H1 (cell line): Measurements from ENCODE around the gene ANKRD2. TPM values are rescaled to one million over a fixed set of nuclear protein-coding genes. Genes with fewer than 3 reads are reported as not detected.

Experiments
- CTCF ChIA-PET: fragments of 300-600 bp; sonication (Branson Sonifier 250); formaldehyde crosslinking; loops from one replicate; lab custom pipeline; 2021; ENCODE audit not compliant: partially characterized antibody; lab: Charles Lee
- POLR2A ChIA-PET: fragments of 300-600 bp; sonication (Branson Sonifier 250); formaldehyde crosslinking; loops from one replicate; lab custom pipeline; 2021; ENCODE audit warnings: inconsistent platforms; ENCODE audit not compliant: partially characterized antibody; lab: Charles Lee
- DNase-seq, 2 experiments: peaks; one replicate each; pipeline versions ENCODE4 v3.0.0 to v3.0.0-alpha.2; 2010 to 2022; ENCODE audit warnings: low spot score in 2 of 2, low read depth in 1 of 2, mixed read lengths in 1 of 2
- FAIRE-seq: peaks from 2 replicates; lab custom pipeline; 2011; peaks lifted over from hg19 to GRCh38; lab: Jason Lieb, UNC
- H2AFZ ChIP-seq: 2 replicates; pipeline ENCODE4 v1.8.1; 2012; ENCODE audit warnings: low read length, inconsistent platforms
- H2AK5ac ChIP-seq: 2 replicates; pipeline ENCODE4 v1.6.1; 2013; ENCODE audit warnings: low read depth, low read length
- H2BK120ac ChIP-seq: replicated peaks from 2 replicates; pipeline ENCODE3; 2013; ENCODE audit warnings: low read depth, low read length, inconsistent platforms
- H2BK12ac ChIP-seq: 2 replicates; pipeline ENCODE4 v1.6.1; 2013; ENCODE audit warnings: low read depth, low read length
- H2BK15ac ChIP-seq: 2 replicates; pipeline ENCODE4 v1.6.1; 2013; ENCODE audit warnings: low read length
- H2BK20ac ChIP-seq: 2 replicates; pipeline ENCODE4 v1.6.1; 2013; ENCODE audit warnings: low read length
- H2BK5ac ChIP-seq: 2 replicates; pipeline ENCODE4 v1.6.1; 2013; ENCODE audit warnings: low read depth, low read length
- H3K14ac ChIP-seq: 2 replicates; pipeline ENCODE4 v1.6.1; 2013; ENCODE audit warnings: inconsistent platforms; ENCODE audit not compliant: insufficient read length
- H3K18ac ChIP-seq: 2 replicates; pipeline ENCODE4 v1.6.1; 2013; ENCODE audit warnings: low read length; ENCODE audit errors: extremely low read depth
- H3K23ac ChIP-seq: 2 replicates; pipeline ENCODE4 v1.6.1; 2013; ENCODE audit warnings: inconsistent platforms; ENCODE audit not compliant: insufficient read length
- H3K23me2 ChIP-seq: 2 replicates; pipeline ENCODE4 v1.6.1; 2013; ENCODE audit warnings: low read depth, low read length
- H3K27ac ChIP-seq: 2 replicates; pipeline ENCODE4 v1.6.1; 2011; ENCODE audit warnings: low read depth, low read length, inconsistent platforms
- H3K27me3 ChIP-seq, 4 experiments: replicated peaks in 1 of 4; 1 replicate in 1 of 4; 2 replicates in 3 of 4; pipeline versions ENCODE4 v1.6.1 to v1.8.1; 2011 to 2013; ENCODE audit warnings: low read length in 3 of 4, mild to moderate bottlenecking in 3 of 4, inconsistent platforms in 2 of 4, mixed read lengths in 2 of 4, moderate library complexity in 1 of 4; ENCODE audit not compliant: control insufficient read depth in 3 of 4, insufficient read depth in 3 of 4; ENCODE audit errors: extremely low read depth in 1 of 4
- H3K36me3 ChIP-seq, 4 experiments: 2 replicates each; pipeline versions ENCODE4 v1.6.1 to v1.8.1; 2011 to 2013; ENCODE audit warnings: mild to moderate bottlenecking in 4 of 4, low read length in 3 of 4, moderate library complexity in 2 of 4, control low read depth in 1 of 4, inconsistent platforms in 1 of 4; ENCODE audit not compliant: insufficient read depth in 4 of 4, control insufficient read depth in 2 of 4
- H3K4ac ChIP-seq: replicated peaks from 2 replicates; pipeline ENCODE3; 2013; ENCODE audit warnings: low read length, low read depth, mixed read lengths, inconsistent platforms; ENCODE audit not compliant: insufficient read length
- H3K4me1 ChIP-seq, 4 experiments: replicated peaks in 1 of 4; 1 replicate in 1 of 4; 2 replicates in 3 of 4; pipeline versions ENCODE4 v1.6.1 to v1.8.1; 2011 to 2013; ENCODE audit warnings: low read length in 3 of 4, inconsistent platforms in 2 of 4, mixed read lengths in 1 of 4; ENCODE audit not compliant: insufficient read depth in 4 of 4, control insufficient read depth in 3 of 4
- H3K4me2 ChIP-seq, 2 experiments: 2 replicates each; pipeline versions ENCODE4 v1.6.1 to v1.8.1; 2011 to 2013; ENCODE audit warnings: low read depth in 2 of 2, low read length in 2 of 2, control low read depth in 1 of 2, inconsistent platforms in 1 of 2, mild to moderate bottlenecking in 1 of 2; ENCODE audit not compliant: insufficient read depth in 1 of 2
- H3K4me3 ChIP-seq, 4 experiments: fragments of 200-600, 300-600 bp in 1 of 4; sonication (generic), shearing (Covaris generic), sonication (Bioruptor Twin) in 1 of 4; 2 replicates each; pipeline versions ENCODE4 v1.5.1 to v1.8.1; 2011 to 2016; ENCODE audit warnings: low read length in 4 of 4, low read depth in 3 of 4, control low read depth in 2 of 4, inconsistent platforms in 2 of 4, mild to moderate bottlenecking in 2 of 4, mixed read lengths in 1 of 4, moderate library complexity in 1 of 4; ENCODE audit not compliant: insufficient read depth in 2 of 4; ENCODE audit errors: extremely low read depth in 1 of 4
- H3K56ac ChIP-seq: replicated peaks from 2 replicates; pipeline ENCODE3; 2013; ENCODE audit warnings: low read depth, mild to moderate bottlenecking, mixed read lengths, low read length, inconsistent platforms; ENCODE audit not compliant: insufficient read length
- H3K79me1 ChIP-seq: 2 replicates; pipeline ENCODE4 v1.6.1; 2013; ENCODE audit warnings: low read depth, low read length, control low read depth
- H3K79me2 ChIP-seq, 2 experiments: 2 replicates each; pipeline versions ENCODE4 v1.6.1 to v1.8.1; 2012 to 2013; ENCODE audit warnings: low read length in 2 of 2, mild to moderate bottlenecking in 2 of 2, inconsistent platforms in 1 of 2; ENCODE audit not compliant: insufficient read depth in 2 of 2, control insufficient read depth in 1 of 2
- H3K9ac ChIP-seq, 4 experiments: replicated peaks in 1 of 4; 1 replicate in 1 of 4; 2 replicates in 3 of 4; pipeline versions ENCODE4 v1.6.1 to v1.8.1; 2011 to 2013; ENCODE audit warnings: low read depth in 3 of 4, low read length in 3 of 4, control low read depth in 2 of 4, mild to moderate bottlenecking in 2 of 4, moderate library complexity in 2 of 4, inconsistent platforms in 1 of 4; ENCODE audit errors: extremely low read depth in 1 of 4
- H3K9me3 ChIP-seq, 2 experiments: 2 replicates each; pipeline versions ENCODE4 v1.6.1 to v1.8.1; 2012 to 2013; ENCODE audit warnings: mild to moderate bottlenecking in 2 of 2, moderate library complexity in 2 of 2, control low read depth in 1 of 2, inconsistent platforms in 1 of 2, low read depth in 1 of 2, low read length in 1 of 2, mixed read lengths in 1 of 2; ENCODE audit not compliant: insufficient read depth in 2 of 2
- H4K20me1 ChIP-seq, 2 experiments: replicated peaks in 1 of 2; 2 replicates each; pipeline versions ENCODE3 to v1.8.1; 2011 to 2013; ENCODE audit warnings: inconsistent platforms in 2 of 2, low read length in 2 of 2, mild to moderate bottlenecking in 1 of 2; ENCODE audit not compliant: insufficient read depth in 2 of 2, control insufficient read depth in 1 of 2
- H4K5ac ChIP-seq: 2 replicates; pipeline ENCODE4 v1.6.1; 2013; ENCODE audit warnings: low read length, low read depth, mixed read lengths, inconsistent platforms; ENCODE audit not compliant: insufficient read length
- H4K8ac ChIP-seq: 2 replicates; pipeline ENCODE4 v1.8.0; 2013; ENCODE audit warnings: mild to moderate bottlenecking, moderate library complexity, low read length, inconsistent platforms; ENCODE audit not compliant: insufficient read depth; ENCODE audit errors: extremely low read depth
- H4K91ac ChIP-seq: replicated peaks from 2 replicates; pipeline ENCODE3; 2013; ENCODE audit warnings: low read length, mixed read lengths, inconsistent platforms; ENCODE audit not compliant: insufficient read length
- ASH2L ChIP-seq: fragments of 200-600, 300-600 bp; sonication (generic); IDR thresholded peaks from one replicate; pipeline ENCODE4 v1.7.1; 2017; ENCODE audit warnings: low read length
- GABPA ChIP-seq: IDR thresholded peaks from 2 replicates; pipeline ENCODE4 v1.6.1; 2011; ENCODE audit warnings: mild to moderate bottlenecking, low read length, moderate library complexity, borderline replicate concordance; ENCODE audit not compliant: insufficient read depth
- GTF2F1 ChIP-seq: IDR thresholded peaks from 2 replicates; pipeline ENCODE4 v1.6.1; 2012; ENCODE audit warnings: low read depth, low read length, improper control_type of control experiment, borderline replicate concordance
- HDAC2 ChIP-seq, 2 experiments: fragments of 300-600 bp in 1 of 2; sonication (generic) in 1 of 2; IDR thresholded peaks; 2 replicates each; pipeline ENCODE4 v1.6.1; 2011 to 2012; ENCODE audit warnings: low read depth in 2 of 2, low read length in 2 of 2, mild to moderate bottlenecking in 2 of 2, moderate library complexity in 2 of 2, borderline replicate concordance in 1 of 2, inconsistent platforms in 1 of 2
- JUN ChIP-seq: IDR thresholded peaks from 2 replicates; pipeline ENCODE4 v1.6.1; 2011; ENCODE audit warnings: low read depth, mild to moderate bottlenecking, improper control_type of control experiment, low read length
- POLR2AphosphoS5 ChIP-seq: IDR thresholded peaks from 2 replicates; pipeline ENCODE4 v1.6.1; 2011; ENCODE audit warnings: low read depth, low read length
- RBBP5 ChIP-seq: IDR thresholded peaks from 2 replicates; pipeline ENCODE4 v1.7.1; 2012; ENCODE audit warnings: low read depth, mild to moderate bottlenecking, inconsistent platforms, low read length, moderate library complexity, borderline replicate concordance
- RNF2 ChIP-seq: fragments of 200-900, 300-1000 bp; sonication (generic); IDR thresholded peaks from 2 replicates; pipeline ENCODE4 v1.7.1; 2016; ENCODE audit warnings: borderline replicate concordance, low read depth, mild to moderate bottlenecking, antibody characterized with exemption, low read length; ENCODE audit not compliant: poor library complexity, severe bottlenecking; ENCODE audit errors: missing control alignments
- SIN3A ChIP-seq, 2 experiments: IDR thresholded peaks in 1 of 2; conservative IDR thresholded peaks in 1 of 2; 2 replicates each; pipeline ENCODE4 v1.6.1; 2011 to 2012; ENCODE audit warnings: low read length in 2 of 2, improper control_type of control experiment in 1 of 2, low read depth in 1 of 2, mild to moderate bottlenecking in 1 of 2
- SIRT6 ChIP-seq: IDR thresholded peaks from one replicate; pipeline ENCODE4 v1.7.1; 2012; ENCODE audit warnings: low read length, inconsistent platforms
- TAF7 ChIP-seq: optimal IDR thresholded peaks from 2 replicates; pipeline ENCODE3; 2011; ENCODE audit warnings: low read depth, mild to moderate bottlenecking, inconsistent platforms, low read length, moderate library complexity, borderline replicate concordance
- WGBS, 2 experiments: shearing (Covaris generic) in 1 of 2; methylation state at CpG; one replicate each; pipeline versions ENCODE4 v1.1.6 to v1.1.7; 2013 to 2015; ENCODE audit warnings: low lambda C conversion rate in 2 of 2, mixed read lengths in 2 of 2, inconsistent platforms in 1 of 2, low coverage in 1 of 2, missing lambda C conversion rate in 1 of 2; ENCODE audit not compliant: insufficient replicate concordance in 2 of 2, insufficient coverage in 1 of 2, insufficient read length in 1 of 2; ENCODE audit errors: extremely low coverage in 1 of 2, missing lambda C conversion rate in 1 of 2; 5-methylcytosine and 5-hydroxymethylcytosine counted together
- polyA plus RNA-seq, 7 experiments: library from polyadenylated mRNA; depleted of rRNA in 3 of 7; stranded (reverse) in 5 of 7; unstranded in 2 of 7; fragments of >200 nt in 5 of 7; fragments of 200-250 nt in 2 of 7; gene quantifications; 1 replicate in 5 of 7; 2 replicates in 1 of 7; 4 replicates in 1 of 7; pipeline versions ENCODE4 v1.2.1 to v1.2.3, GENCODE V29; 2011 to 2013; ENCODE audit warnings: missing spikeins in 2 of 7, mixed read lengths in 2 of 7
- total RNA-seq: library from RNA; stranded (reverse); fragmentation: NEBNext Ultra II Directional; extraction: Animal tissue kit (Norgen Biotek cat#: 25700); gene quantifications from 2 replicates; pipeline ENCODE4 v1.2.1, GENCODE V29; 2021

ANKRD2 gene
- total and polyA plus RNA-seq, 2 of the 8 experiments (the other 6 are each of a cell fraction or from before 2014, with no cell fraction given) = not detected

- H2BK5ac ChIP-seq = peak overlapping the region; percentile 32; the same call in 1 of the 2 replicates
- ChIA-PET POLR2A (interaction anchor here (2.0 to 2.4 kb wide), 3 partner anchors 10 to 69 kb away, joined by 6 to 11 read pairs (median 7); partner anchors contain the start of gene UBTD1), CTCF (interaction anchor here (1.0 to 15.4 kb wide), 5 partner anchors 13 to 83 kb away, joined by 3 to 388 read pairs (median 65); partner anchors contain the start of gene ANKRD2)
- H3K79me1 ChIP-seq = peaks cover 3% of the 10 kb centered on the region
- H3K4me1 ChIP-seq = peaks cover 15 to 26% (median 18%) of the 10 kb centered on the region in 4 experiments
- FAIRE-seq (no peak), DNase-seq (no peak)
- no peaks in the 10 kb centered on the region for H3K27me3 ChIP-seq
- no peaks in the 10 kb centered on the region for H3K23me2 ChIP-seq
- no peak overlapping the region for H4K8ac ChIP-seq
- H3K4ac ChIP-seq = no peak overlapping the region
- H3K14ac ChIP-seq = no peak overlapping the region
- no peak overlapping the region for H2AFZ ChIP-seq
- H4K91ac ChIP-seq = peak overlapping the region; percentile 47
- no peak overlapping the region for H2BK120ac ChIP-seq
- H2AK5ac ChIP-seq = no peak overlapping the region; the same call in 1 of the 2 replicates
- H2BK12ac ChIP-seq = peak overlapping the region; percentile 90; the same call in 1 of the 2 replicates
- H3K79me2 ChIP-seq = no peaks in the 10 kb centered on the region
- no peaks in the 10 kb centered on the region for H3K9me3 ChIP-seq
- WGBS, 2 experiments = 86% methylated on average over 13 of the region's 13 CpGs; no CpG with 5 or more reads in 1 of the 2 experiments
- H3K4me3 ChIP-seq = no peak overlapping the region
- H3K27ac ChIP-seq = no peak overlapping the region
- peak overlapping the region; percentile 9; the same call in 1 of the 2 replicates for H2BK20ac ChIP-seq
- no peak overlapping the region; the same call in 1 of the 2 replicates for H2BK15ac ChIP-seq
- no peaks in the 10 kb centered on the region for H4K20me1 ChIP-seq
- no peak overlapping the region for H3K56ac ChIP-seq
- H3K4me2 ChIP-seq = peak overlapping the region in 1 of 2 experiments; percentile 7; a peak in 1 of 4 replicates
- no peak overlapping the region for H3K9ac ChIP-seq
- no peak overlapping the region for H3K23ac ChIP-seq
- H3K18ac ChIP-seq = no peak overlapping the region
- H4K5ac ChIP-seq = no peak overlapping the region
- H3K36me3 ChIP-seq = no peaks in the 10 kb centered on the region
- TF ChIP-seq TAF7 = no peak
- TF ChIP-seq ASH2L = no peak
- no peak for TF ChIP-seq RBBP5
- TF ChIP-seq HDAC2 (IDR thresholded peaks at IDR 0.05; ENCODE audit: borderline replicate concordance in 1 of 2, low read depth in 2 of 2, low read length in 2 of 2) = no peak
- no peak for TF ChIP-seq JUN
- no peak for TF ChIP-seq SIRT6
- no peak for TF ChIP-seq GTF2F1
- TF ChIP-seq RNF2 = no peak
- TF ChIP-seq SIN3A (conservative IDR thresholded peaks at IDR 0.05 in 1 of 2, IDR thresholded peaks at IDR 0.05 in 1 of 2; ENCODE audit: low read depth in 1 of 2, low read length in 2 of 2) = no peak
- no peak for TF ChIP-seq POLR2AphosphoS5
- TF ChIP-seq GABPA = no peak
Measured at GRCh38 chr10:97548828-97549455, 23.6 kb upstream of the ANKRD2 start.
